Measurements from ENCODE around the gene SKAP1.

DNA sequence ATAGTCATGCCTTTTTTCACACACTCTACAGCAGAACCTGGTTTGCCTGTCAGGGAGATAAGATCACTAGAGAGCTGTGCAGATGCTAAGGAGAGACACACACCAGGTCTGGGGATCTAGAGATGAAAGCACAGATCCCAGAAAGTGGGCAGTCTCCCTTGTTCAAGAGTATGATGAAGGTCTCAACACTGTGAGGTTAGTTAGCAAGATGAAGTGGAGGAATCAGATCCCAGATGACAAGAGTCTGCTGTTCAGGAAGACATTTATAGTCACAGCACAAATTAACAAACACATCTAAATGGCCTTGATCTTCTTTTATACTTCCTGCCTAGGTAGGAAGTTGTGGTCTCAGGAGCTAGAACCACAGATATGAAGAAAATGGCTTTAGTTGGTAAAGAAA is 23.4 kb upstream of the SKAP1 start:
- TF ChIP-seq, protein P1, sequence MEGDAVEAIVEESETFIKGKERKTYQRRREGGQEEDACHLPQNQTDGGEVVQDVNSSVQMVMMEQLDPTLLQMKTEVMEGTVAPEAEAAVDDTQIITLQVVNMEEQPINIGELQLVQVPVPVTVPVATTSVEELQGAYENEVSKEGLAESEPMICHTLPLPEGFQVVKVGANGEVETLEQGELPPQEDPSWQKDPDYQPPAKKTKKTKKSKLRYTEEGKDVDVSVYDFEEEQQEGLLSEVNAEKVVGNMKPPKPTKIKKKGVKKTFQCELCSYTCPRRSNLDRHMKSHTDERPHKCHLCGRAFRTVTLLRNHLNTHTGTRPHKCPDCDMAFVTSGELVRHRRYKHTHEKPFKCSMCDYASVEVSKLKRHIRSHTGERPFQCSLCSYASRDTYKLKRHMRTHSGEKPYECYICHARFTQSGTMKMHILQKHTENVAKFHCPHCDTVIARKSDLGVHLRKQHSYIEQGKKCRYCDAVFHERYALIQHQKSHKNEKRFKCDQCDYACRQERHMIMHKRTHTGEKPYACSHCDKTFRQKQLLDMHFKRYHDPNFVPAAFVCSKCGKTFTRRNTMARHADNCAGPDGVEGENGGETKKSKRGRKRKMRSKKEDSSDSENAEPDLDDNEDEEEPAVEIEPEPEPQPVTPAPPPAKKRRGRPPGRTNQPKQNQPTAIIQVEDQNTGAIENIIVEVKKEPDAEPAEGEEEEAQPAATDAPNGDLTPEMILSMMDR (IDR thresholded peaks at IDR 0.05) = no peak
- no peak for TF ChIP-seq POLR2A (IDR thresholded peaks at IDR 0.05)
